VCaP (cell line): ENCODE data around the gene SPATA7.
"Not testable (repeated sequence)": the region's sequence is repeated elsewhere in the genome, so short reads cannot be mapped to it uniquely, and the experiment has no call there.

Experiments
- H3K27ac ChIP-seq: fragments of 450-650 bp; 2 replicates; pipeline ENCODE4 v1.5.1; 2017
- TF ChIP-seq, protein P1 (sequence below): fragments of 450-650 bp; conservative IDR thresholded peaks from 2 replicates; pipeline ENCODE4 v1.5.1; 2017; ENCODE audit warnings: mild to moderate bottlenecking, moderate library complexity

Gene SPATA7

DNA sequence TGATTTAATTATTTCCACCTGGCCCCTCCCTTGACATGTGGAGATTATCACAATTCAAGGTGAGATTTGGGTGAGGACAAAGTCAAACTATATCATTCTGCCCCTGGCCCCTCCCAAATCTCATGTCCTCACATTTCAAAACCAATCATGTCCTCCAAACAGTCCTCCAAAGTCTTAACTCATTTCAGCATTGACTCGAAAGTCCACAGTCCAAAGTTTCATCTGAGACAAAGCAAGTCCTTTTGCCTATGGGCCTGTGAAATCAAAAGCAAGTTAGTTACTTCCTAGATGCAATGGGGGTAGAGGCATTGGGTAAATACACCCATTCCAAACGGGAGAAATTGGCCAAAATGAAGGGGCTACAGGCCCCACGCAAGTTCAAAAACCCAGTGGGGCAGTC is 31.1 kb upstream of the SPATA7 start:
- no peak overlapping the region for H3K27ac ChIP-seq
- TF ChIP-seq, protein P1, sequence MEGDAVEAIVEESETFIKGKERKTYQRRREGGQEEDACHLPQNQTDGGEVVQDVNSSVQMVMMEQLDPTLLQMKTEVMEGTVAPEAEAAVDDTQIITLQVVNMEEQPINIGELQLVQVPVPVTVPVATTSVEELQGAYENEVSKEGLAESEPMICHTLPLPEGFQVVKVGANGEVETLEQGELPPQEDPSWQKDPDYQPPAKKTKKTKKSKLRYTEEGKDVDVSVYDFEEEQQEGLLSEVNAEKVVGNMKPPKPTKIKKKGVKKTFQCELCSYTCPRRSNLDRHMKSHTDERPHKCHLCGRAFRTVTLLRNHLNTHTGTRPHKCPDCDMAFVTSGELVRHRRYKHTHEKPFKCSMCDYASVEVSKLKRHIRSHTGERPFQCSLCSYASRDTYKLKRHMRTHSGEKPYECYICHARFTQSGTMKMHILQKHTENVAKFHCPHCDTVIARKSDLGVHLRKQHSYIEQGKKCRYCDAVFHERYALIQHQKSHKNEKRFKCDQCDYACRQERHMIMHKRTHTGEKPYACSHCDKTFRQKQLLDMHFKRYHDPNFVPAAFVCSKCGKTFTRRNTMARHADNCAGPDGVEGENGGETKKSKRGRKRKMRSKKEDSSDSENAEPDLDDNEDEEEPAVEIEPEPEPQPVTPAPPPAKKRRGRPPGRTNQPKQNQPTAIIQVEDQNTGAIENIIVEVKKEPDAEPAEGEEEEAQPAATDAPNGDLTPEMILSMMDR, result no peak

GRCh38 chr14:88359500-88359899 is 26.0 kb upstream of the SPATA7 start:
- H3K27ac ChIP-seq, result no peak overlapping the region
- TF ChIP-seq, protein P1, result no peak

DNA sequence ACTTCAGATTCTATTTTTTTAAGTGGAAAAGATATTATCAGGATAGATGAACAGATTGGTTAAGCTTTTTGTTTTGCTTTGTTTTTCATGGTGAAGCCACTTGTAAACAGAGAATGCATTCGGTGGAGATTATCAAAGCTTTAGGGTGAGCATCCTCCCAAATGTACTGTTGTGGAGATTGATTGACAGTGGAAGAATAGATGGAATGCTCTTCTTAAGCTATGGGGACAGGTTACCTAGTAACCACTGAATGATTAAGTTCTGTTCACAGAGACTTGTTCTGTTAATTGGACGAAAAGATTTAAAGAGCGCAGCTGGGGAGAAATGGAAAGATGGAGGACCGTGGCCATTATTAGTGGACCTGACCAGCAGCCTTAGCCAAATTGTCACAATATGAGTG is 21.8 kb upstream of the SPATA7 start:
- H3K27ac ChIP-seq, result no peak overlapping the region
- TF ChIP-seq, protein P1, result no peak

GRCh38 chr14:88364710-88365413 is 20.6 kb upstream of the SPATA7 start:
- TF ChIP-seq, protein P1, result no peak
- H3K27ac ChIP-seq, result no peak overlapping the region

DNA sequence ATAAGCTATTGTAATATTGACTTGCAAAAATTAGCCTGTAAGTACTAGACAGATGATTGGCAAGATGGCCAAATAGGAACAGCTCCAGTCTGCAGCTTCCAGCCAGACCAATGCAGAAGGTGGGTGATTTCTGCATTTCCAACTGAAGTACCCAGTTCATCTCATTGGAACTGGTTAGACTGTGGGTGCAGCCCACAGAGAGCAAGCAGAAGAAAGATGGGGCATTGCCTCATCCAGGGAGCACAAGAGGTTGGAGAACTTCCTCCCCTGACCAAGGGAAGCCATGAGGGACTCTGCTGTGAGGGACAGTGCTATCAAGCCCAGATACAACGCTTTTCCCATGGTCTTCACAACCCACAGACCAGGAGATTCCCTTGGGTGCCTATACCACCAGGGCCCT is 16.0 kb upstream of the SPATA7 start:
- no peak overlapping the region for H3K27ac ChIP-seq
- TF ChIP-seq, protein P1, result no peak

DNA sequence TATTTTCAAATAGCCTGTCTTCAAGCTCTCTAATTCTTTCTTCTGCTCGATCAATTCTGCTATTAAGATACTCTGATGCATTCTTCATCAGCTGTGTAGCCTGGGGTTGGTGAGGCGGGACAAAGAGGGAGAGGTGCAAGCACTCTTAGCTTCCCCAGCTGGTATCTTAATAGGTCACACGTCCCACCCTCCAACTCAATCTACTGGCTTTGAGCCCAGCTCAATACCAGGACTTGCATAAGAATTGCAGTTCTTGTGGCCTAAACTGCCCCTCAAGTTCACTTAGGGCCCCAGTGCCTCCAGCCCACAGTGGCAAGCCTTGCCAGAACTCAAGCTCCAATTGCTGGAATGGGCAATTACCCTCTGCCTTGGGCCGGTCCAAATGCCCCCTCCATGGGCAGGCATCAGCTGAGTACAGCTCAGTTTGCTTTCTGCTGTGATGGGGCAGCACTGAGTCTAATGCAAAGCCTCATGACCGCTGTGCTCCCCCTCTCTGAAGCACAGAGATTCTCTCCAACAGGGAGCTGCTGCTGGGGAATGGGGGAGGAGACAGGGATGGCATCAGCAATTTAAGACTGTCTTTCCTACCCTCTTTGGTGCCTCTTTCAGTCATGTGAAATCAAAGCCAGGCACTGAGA is 5.6 kb upstream of the SPATA7 start:
- no peak overlapping the region for H3K27ac ChIP-seq
- TF ChIP-seq, protein P1, result no peak

- TF ChIP-seq, protein P1, result peak; percentile 59
- no peak overlapping the region for H3K27ac ChIP-seq
Measured at GRCh38 chr14:88380405-88380804, 5.1 kb upstream of the SPATA7 start.

GRCh38 chr14:88381634-88382033 is 3.8 kb upstream of the SPATA7 start:
- H3K27ac ChIP-seq, result not testable (repeated sequence)
